ENCODE data around the gene CSTF1.
A peak's percentile ranks its signal among the peaks of the same experiment; 100 is the strongest.
"Not testable (repeated sequence)": the region's sequence is repeated elsewhere in the genome, so short reads cannot be mapped to it uniquely, and the experiment has no call there.

CSTF1 gene

GRCh38 chr20:56381501-56381900 is 10.9 kb upstream of the CSTF1 start:
- H3K27ac Mint-ChIP-seq: peak overlapping the region; percentile 58
- no peak for DNase-seq
- no peaks in the 10 kb centered on the region for H3K27me3 Mint-ChIP-seq
- peaks cover 29% of the 10 kb centered on the region for H3K4me1 Mint-ChIP-seq
- H3K36me3 Mint-ChIP-seq: peaks cover 71% of the 10 kb centered on the region
- H3K9me3 Mint-ChIP-seq: no peaks in the 10 kb centered on the region
- CTCF ChIA-PET: interaction anchor here (0.7 to 1.1 kb wide), 2 partner anchors 10 to 110 kb away, joined by 3 read pairs; partner anchors contain the start of gene AURKA
- no peak overlapping the region for H3K4me3 Mint-ChIP-seq

DNA sequence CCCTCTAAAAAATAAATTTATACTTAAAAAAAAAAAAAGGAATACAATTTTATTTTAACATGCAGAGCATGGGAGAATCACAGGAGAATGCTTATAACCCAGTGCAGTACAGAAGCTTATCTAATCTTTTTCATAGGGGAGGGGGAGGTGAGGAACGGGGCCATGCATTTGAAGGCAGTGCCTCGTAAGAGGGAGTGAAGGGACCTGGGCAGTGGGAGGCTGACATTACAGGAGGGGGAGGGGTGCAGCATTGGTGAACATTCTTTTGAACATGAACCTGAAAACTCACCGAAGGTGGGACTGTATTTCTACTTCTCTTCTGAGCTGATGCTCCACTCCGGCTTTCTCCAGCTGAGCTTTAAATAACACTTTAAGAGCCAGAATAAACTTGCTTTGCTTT is 9.7 kb upstream of the CSTF1 start:
- H3K27ac Mint-ChIP-seq: no peak overlapping the region
- DNase-seq: no peak
- H3K4me3 Mint-ChIP-seq: no peak overlapping the region
- CTCF ChIA-PET: no interaction called here
- no peaks in the 10 kb centered on the region for H3K27me3 Mint-ChIP-seq
- no peaks in the 10 kb centered on the region for H3K9me3 Mint-ChIP-seq
- H3K36me3 Mint-ChIP-seq: peaks cover 68% of the 10 kb centered on the region
- peaks cover 33% of the 10 kb centered on the region for H3K4me1 Mint-ChIP-seq

- no peaks in the 10 kb centered on the region for H3K27me3 Mint-ChIP-seq
- CTCF ChIA-PET: no interaction called here
These were observed 9.1 kb upstream of the CSTF1 start for GRCh38 chr20:56383334-56383733.

GRCh38 chr20:56385130-56385529 is 7.3 kb upstream of the CSTF1 start:
- Mint-ChIP-seq H3K27me3 (no peaks in the 10 kb centered on the region), H3K36me3 (peaks cover 70% of the 10 kb centered on the region)
- CTCF ChIA-PET: no interaction called here

More at GRCh38 chr20:56383334-56383733, 9.1 kb upstream of the CSTF1 start:
- Mint-ChIP-seq H3K4me1 (peaks cover 36% of the 10 kb centered on the region), H3K4me3 (no peak overlapping the region), H3K36me3 (peaks cover 66% of the 10 kb centered on the region), H3K9me3 (no peaks in the 10 kb centered on the region), H3K27ac (no peak overlapping the region)
- DNase-seq: no peak

GRCh38 chr20:56386219-56386618 is 6.2 kb upstream of the CSTF1 start:
- Mint-ChIP-seq H3K36me3 (peaks cover 70% of the 10 kb centered on the region), H3K27ac (no peak overlapping the region), H3K9me3 (no peaks in the 10 kb centered on the region), H3K4me3 (no peak overlapping the region), H3K27me3 (no peaks in the 10 kb centered on the region), H3K4me1 (peaks cover 57% of the 10 kb centered on the region)
- no peak for DNase-seq
- CTCF ChIA-PET: interaction anchor here (0.8 kb wide), 1 partner anchor 118 kb away, joined by 3 read pairs; no protein-coding TSS in a partner anchor

More at GRCh38 chr20:56385130-56385529, 7.3 kb upstream of the CSTF1 start:
- no peak for DNase-seq
- H3K27ac Mint-ChIP-seq: no peak overlapping the region
- H3K4me3 Mint-ChIP-seq: no peak overlapping the region
- peaks cover 53% of the 10 kb centered on the region for H3K4me1 Mint-ChIP-seq
- no peaks in the 10 kb centered on the region for H3K9me3 Mint-ChIP-seq

DNA sequence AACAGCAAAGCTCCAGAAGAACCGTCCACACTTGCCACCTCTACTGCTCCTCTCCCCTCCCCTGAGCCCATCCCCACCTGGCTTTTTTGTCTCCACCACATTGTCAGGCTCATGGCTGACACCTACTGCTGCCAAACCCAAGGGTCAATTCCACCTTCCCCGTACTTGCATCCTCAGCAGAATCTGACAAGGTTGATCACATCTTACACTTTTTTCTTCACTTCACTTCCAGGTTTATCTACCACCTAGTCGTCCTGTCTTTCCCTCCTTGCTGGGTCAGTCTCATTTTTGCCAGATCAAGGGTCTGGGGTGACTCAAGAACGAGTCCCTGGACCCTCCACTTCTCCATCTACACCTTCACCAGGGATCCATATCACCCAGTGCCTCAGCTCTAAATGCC is 3.6 kb upstream of the CSTF1 start:
- Mint-ChIP-seq H3K4me3 (peak overlapping the region; percentile 2), H3K9me3 (no peaks in the 10 kb centered on the region), H3K27me3 (no peaks in the 10 kb centered on the region), H3K27ac (no peak overlapping the region), H3K4me1 (peaks cover 58% of the 10 kb centered on the region), H3K36me3 (peaks cover 60% of the 10 kb centered on the region)
- no peak for DNase-seq
- CTCF ChIA-PET: no interaction called here

GRCh38 chr20:56389807-56390206 is 2.6 kb upstream of the CSTF1 start:
- H3K36me3 Mint-ChIP-seq: peaks cover 58% of the 10 kb centered on the region
- H3K27me3 Mint-ChIP-seq: no peaks in the 10 kb centered on the region
- H3K4me3 Mint-ChIP-seq: peak overlapping the region; percentile 29
- H3K4me1 Mint-ChIP-seq: peaks cover 60% of the 10 kb centered on the region
- DNase-seq: no peak
- H3K9me3 Mint-ChIP-seq: no peaks in the 10 kb centered on the region
- CTCF ChIA-PET: no interaction called here
- H3K27ac Mint-ChIP-seq: no peak overlapping the region

DNA sequence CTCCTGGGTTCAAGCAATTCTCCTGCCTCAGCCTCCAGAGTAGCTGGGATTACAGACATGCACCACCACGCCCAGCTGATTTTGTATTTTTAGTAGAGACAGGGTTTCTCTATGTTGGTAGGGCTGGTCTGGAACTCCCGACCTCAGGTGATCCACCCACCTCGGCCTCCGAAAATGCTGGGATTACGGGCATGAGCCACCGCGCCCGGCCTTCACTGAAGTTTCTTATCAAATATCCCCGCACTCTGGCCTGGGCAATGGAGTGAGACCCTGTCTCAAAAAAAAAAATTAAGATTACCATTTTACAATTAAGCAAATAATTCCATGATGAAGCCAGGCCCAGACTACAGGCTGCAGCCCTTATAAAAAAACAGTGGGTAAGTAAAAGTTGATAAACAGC is 2.0 kb upstream of the CSTF1 start:
- CTCF ChIA-PET, H3K27ac Mint-ChIP-seq, H3K4me3 Mint-ChIP-seq, H3K27me3 Mint-ChIP-seq, H3K9me3 Mint-ChIP-seq, DNase-seq: not testable (repeated sequence)
- H3K36me3 Mint-ChIP-seq: peaks cover 55% of the 10 kb centered on the region
- peaks cover 61% of the 10 kb centered on the region for H3K4me1 Mint-ChIP-seq

DNA sequence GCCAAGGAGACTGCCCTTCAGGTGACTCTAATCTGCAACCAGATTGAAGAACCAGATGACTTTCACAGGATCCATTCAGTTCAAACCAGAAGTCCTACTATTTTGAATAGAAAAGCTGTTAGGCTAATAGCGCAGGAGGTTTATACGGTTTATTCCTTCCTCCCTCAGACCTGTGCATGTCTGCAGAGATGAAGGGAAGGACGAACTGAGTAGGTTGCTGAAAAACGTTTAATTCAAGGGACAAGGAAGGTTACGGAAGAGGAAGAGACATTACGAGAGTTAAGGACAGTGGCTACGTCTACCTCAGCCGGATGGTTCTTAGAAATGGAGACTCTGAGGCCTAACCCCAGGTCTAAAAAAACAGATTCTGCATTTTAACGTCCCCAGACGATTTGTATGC is 1.4 kb upstream of the CSTF1 start:
- DNase-seq: no peak
- H3K27ac Mint-ChIP-seq: no peak overlapping the region
- H3K4me3 Mint-ChIP-seq: no peak overlapping the region
- H3K27me3 Mint-ChIP-seq: no peaks in the 10 kb centered on the region
- peaks cover 55% of the 10 kb centered on the region for H3K36me3 Mint-ChIP-seq
- CTCF ChIA-PET: interaction anchor here (1.3 kb wide), 1 partner anchor 10 kb away, joined by 3 read pairs; no protein-coding TSS in a partner anchor
- H3K9me3 Mint-ChIP-seq: no peaks in the 10 kb centered on the region
- H3K4me1 Mint-ChIP-seq: peaks cover 63% of the 10 kb centered on the region

GRCh38 chr20:56391596-56392131 is 781 bp upstream of the CSTF1 start:
- CTCF ChIA-PET: interaction anchor here (0.6 to 1.3 kb wide), 3 partner anchors 10 to 72 kb away, joined by 3 read pairs; no protein-coding TSS in a partner anchor
- Mint-ChIP-seq H3K4me1 (peaks cover 60% of the 10 kb centered on the region), H3K4me3 (no peak overlapping the region), H3K27ac (no peak overlapping the region), H3K36me3 (peaks cover 51% of the 10 kb centered on the region), H3K27me3 (no peaks in the 10 kb centered on the region), H3K9me3 (no peaks in the 10 kb centered on the region)
- no peak for DNase-seq

- peak; percentile 31 for DNase-seq
- Mint-ChIP-seq H3K4me3 (no peak overlapping the region), H3K9me3 (no peaks in the 10 kb centered on the region), H3K27me3 (no peaks in the 10 kb centered on the region), H3K4me1 (peaks cover 61% of the 10 kb centered on the region), H3K36me3 (peaks cover 58% of the 10 kb centered on the region), H3K27ac (no peak overlapping the region)
- CTCF ChIA-PET: interaction anchor here (0.6 to 1.2 kb wide), 3 partner anchors 19 to 92 kb away, joined by 3 read pairs; partner anchors contain the start of gene CASS4
These were observed 537 bp downstream of the CSTF1 start for GRCh38 chr20:56392881-56393482.

- CTCF ChIA-PET: interaction anchor here (0.6 to 1.3 kb wide), 3 partner anchors 19 to 111 kb away, joined by 3 read pairs; partner anchors contain the start of gene CASS4
- no peak overlapping the region for H3K27ac Mint-ChIP-seq
- H3K36me3 Mint-ChIP-seq: peaks cover 57% of the 10 kb centered on the region
- no peak for DNase-seq
- H3K4me1 Mint-ChIP-seq: peaks cover 56% of the 10 kb centered on the region
- no peak overlapping the region for H3K4me3 Mint-ChIP-seq
- no peaks in the 10 kb centered on the region for H3K9me3 Mint-ChIP-seq
- H3K27me3 Mint-ChIP-seq: no peaks in the 10 kb centered on the region
These were observed 1.2 kb downstream of the CSTF1 start for GRCh38 chr20:56393653-56394052.

DNA sequence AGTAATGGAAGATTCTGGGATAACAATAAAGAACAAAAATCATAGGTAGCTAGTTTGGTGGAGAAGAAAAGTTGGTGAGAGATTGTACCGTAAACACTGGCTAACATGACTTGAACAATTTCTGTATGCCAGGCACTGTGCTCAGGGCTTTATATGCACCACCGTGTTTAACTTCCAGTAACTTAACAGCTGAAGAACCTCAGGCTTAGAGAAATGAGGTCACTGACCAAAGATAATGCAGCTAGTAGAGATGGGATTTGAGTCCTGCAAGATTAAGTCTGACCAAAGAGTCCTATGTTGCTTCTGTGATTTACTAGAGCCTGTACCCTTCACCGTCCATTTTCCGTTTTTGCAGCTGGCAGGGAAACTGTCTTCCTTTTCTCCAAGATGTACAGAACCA is 2.7 kb downstream of the CSTF1 start:
- DNase-seq: no peak
- H3K27ac Mint-ChIP-seq: peak overlapping the region; percentile 17
- peaks cover 45% of the 10 kb centered on the region for H3K4me1 Mint-ChIP-seq
- no peaks in the 10 kb centered on the region for H3K9me3 Mint-ChIP-seq
- peaks cover 56% of the 10 kb centered on the region for H3K36me3 Mint-ChIP-seq
- CTCF ChIA-PET: interaction anchor here (0.9 to 1.8 kb wide), 5 partner anchors 12 to 156 kb away, joined by 3 to 7 read pairs (median 3); partner anchors contain the start of gene CASS4
- H3K4me3 Mint-ChIP-seq: no peak overlapping the region
- no peaks in the 10 kb centered on the region for H3K27me3 Mint-ChIP-seq

- DNase-seq: peak; percentile 77
- H3K4me3 Mint-ChIP-seq: no peak overlapping the region
- H3K27ac Mint-ChIP-seq: peak overlapping the region; percentile 9
- H3K36me3 Mint-ChIP-seq: peaks cover 71% of the 10 kb centered on the region
- no peaks in the 10 kb centered on the region for H3K27me3 Mint-ChIP-seq
- CTCF ChIA-PET: interaction anchor here (1.0 to 1.6 kb wide), 4 partner anchors 12 to 150 kb away, joined by 3 to 10 read pairs (median 4); partner anchors contain the start of gene CASS4
- H3K4me1 Mint-ChIP-seq: peaks cover 19% of the 10 kb centered on the region
- no peaks in the 10 kb centered on the region for H3K9me3 Mint-ChIP-seq
These were observed 7.7 kb downstream of the CSTF1 start for GRCh38 chr20:56400001-56400640.
